ENCODE results near the gene LDLRAP1. TPM values are rescaled to one million over a fixed set of nuclear protein-coding genes. Genes with fewer than 3 reads are reported as not detected.

Gene LDLRAP1
- total RNA-seq, 2 donors from 2014 or later, result 13.9 to 14.5 TPM

GRCh38 chr1:25541425-25541824 is 2.0 kb upstream of the LDLRAP1 start:
- TF ChIP-seq CTCF (conservative IDR thresholded peaks at IDR 0.05), result no peak
- no peaks in the 10 kb centered on the region for H3K9me3 ChIP-seq (ENCODE audit: control insufficient read depth, low read length)
- no peaks in the 10 kb centered on the region for H3K27me3 ChIP-seq (ENCODE audit: control insufficient read depth, insufficient read depth, low read length, poor library complexity, severe bottlenecking)
- no peaks in the 10 kb centered on the region for H3K36me3 ChIP-seq (ENCODE audit: control insufficient read depth, insufficient read depth, low read length)
- no peak overlapping the region for H3K9ac ChIP-seq (ENCODE audit: extremely low read depth, low read length, poor library complexity, severe bottlenecking)
- H3K9me3 Mint-ChIP-seq, result no peaks in the 10 kb centered on the region
- no peak overlapping the region for H3K4me3 ChIP-seq (ENCODE audit: low read length)
- no peaks in the 10 kb centered on the region for H3K36me3 Mint-ChIP-seq (ENCODE audit: low read depth)
- no peak for DNase-seq
- no peak overlapping the region for H3K4me3 Mint-ChIP-seq
- H3K27ac Mint-ChIP-seq, result no peak overlapping the region
- WGBS, 2 experiments (ENCODE audit: insufficient coverage in 1 of 2, insufficient read length in 1 of 2), result 80 to 100% methylated on average over 1 of the region's 1 CpG
- H3K27ac ChIP-seq (ENCODE audit: low read depth, low read length), result no peak overlapping the region
- peaks cover 5% of the 10 kb centered on the region for H3K4me1 Mint-ChIP-seq
- H3K4me1 ChIP-seq (ENCODE audit: control insufficient read depth, insufficient read depth, low read length), result no peaks in the 10 kb centered on the region
- peaks cover 5% of the 10 kb centered on the region for H3K27me3 Mint-ChIP-seq (ENCODE audit: insufficient read depth)

- H3K27ac Mint-ChIP-seq, result no peak overlapping the region
- 78 to 94% methylated on average over 8 of the region's 8 CpGs for WGBS, 2 experiments (ENCODE audit: insufficient coverage in 1 of 2, insufficient read length in 1 of 2)
These were observed 1.3 kb upstream of the LDLRAP1 start for GRCh38 chr1:25541889-25542658.

GRCh38 chr1:25543005-25543424 is 391 bp upstream of the LDLRAP1 start:
- Mint-ChIP-seq H3K27me3 (ENCODE audit: insufficient read depth) (peaks cover 5% of the 10 kb centered on the region), H3K4me3 (peak overlapping the region; percentile 62), H3K9me3 (no peaks in the 10 kb centered on the region), H3K4me1 (peaks cover 5% of the 10 kb centered on the region), H3K27ac (no peak overlapping the region), H3K36me3 (ENCODE audit: low read depth) (no peaks in the 10 kb centered on the region)
- DNase-seq, result no peak
- no peaks in the 10 kb centered on the region for H3K27me3 ChIP-seq (ENCODE audit: control insufficient read depth, insufficient read depth, low read length, poor library complexity, severe bottlenecking)
- H3K4me3 ChIP-seq (ENCODE audit: low read length), result peak overlapping the region; percentile 40
- H3K9ac ChIP-seq (ENCODE audit: extremely low read depth, low read length, poor library complexity, severe bottlenecking), result no peak overlapping the region
- H3K4me1 ChIP-seq (ENCODE audit: control insufficient read depth, insufficient read depth, low read length), result no peaks in the 10 kb centered on the region
- no peak for TF ChIP-seq CTCF (conservative IDR thresholded peaks at IDR 0.05)
- H3K27ac ChIP-seq (ENCODE audit: low read depth, low read length), result no peak overlapping the region
- no peaks in the 10 kb centered on the region for H3K36me3 ChIP-seq (ENCODE audit: control insufficient read depth, insufficient read depth, low read length)
- 35 to 57% methylated on average over 1 to 7 of the region's 7 CpGs for WGBS, 2 experiments (ENCODE audit: insufficient coverage in 1 of 2, insufficient read length in 1 of 2)
- H3K9me3 ChIP-seq (ENCODE audit: control insufficient read depth, low read length), result no peaks in the 10 kb centered on the region

More at GRCh38 chr1:25541889-25542658, 1.3 kb upstream of the LDLRAP1 start:
- TF ChIP-seq CTCF (conservative IDR thresholded peaks at IDR 0.05), result no peak
- H3K9ac ChIP-seq (ENCODE audit: extremely low read depth, low read length, poor library complexity, severe bottlenecking), result no peak overlapping the region
- Mint-ChIP-seq H3K4me1 (peaks cover 5% of the 10 kb centered on the region), H3K36me3 (ENCODE audit: low read depth) (no peaks in the 10 kb centered on the region), H3K4me3 (peak overlapping the region; percentile 62), H3K27me3 (ENCODE audit: insufficient read depth) (peaks cover 5% of the 10 kb centered on the region), H3K9me3 (no peaks in the 10 kb centered on the region)
- no peak overlapping the region for H3K27ac ChIP-seq (ENCODE audit: low read depth, low read length)
- no peaks in the 10 kb centered on the region for H3K4me1 ChIP-seq (ENCODE audit: control insufficient read depth, insufficient read depth, low read length)
- H3K27me3 ChIP-seq (ENCODE audit: control insufficient read depth, insufficient read depth, low read length, poor library complexity, severe bottlenecking), result no peaks in the 10 kb centered on the region
- no peaks in the 10 kb centered on the region for H3K9me3 ChIP-seq (ENCODE audit: control insufficient read depth, low read length)
- DNase-seq, result no peak
- no peak overlapping the region for H3K4me3 ChIP-seq (ENCODE audit: low read length)
- H3K36me3 ChIP-seq (ENCODE audit: control insufficient read depth, insufficient read depth, low read length), result no peaks in the 10 kb centered on the region
